Type B pancreatic cell (in vitro differentiated cells): ENCODE data around the gene PRR5L. TPM values are rescaled to one million over a fixed set of nuclear protein-coding genes. Genes with fewer than 3 reads are reported as not detected.
A peak's percentile ranks its signal among the peaks of the same experiment; 100 is the strongest.

Source experiments
- DNase-seq: peaks from one replicate; pipeline ENCODE4 v3.0.0; 2021; ENCODE audit warnings: mixed read lengths; ENCODE audit not compliant: unreplicated experiment; ENCODE audit errors: extremely low spot score
- H3K27ac Mint-ChIP-seq: 2 replicates; pipeline ENCODE4 v1.8.0; 2021; ENCODE audit warnings: mild to moderate bottlenecking, mixed read lengths
- H3K27me3 Mint-ChIP-seq: 2 replicates; pipeline ENCODE4 v1.8.0; 2021; ENCODE audit warnings: mixed read lengths
- H3K36me3 Mint-ChIP-seq: 2 replicates; pipeline ENCODE4 v1.8.0; 2021; ENCODE audit warnings: mixed read lengths
- H3K4me1 Mint-ChIP-seq: one replicate; pipeline ENCODE4 v1.8.0; 2021; ENCODE audit warnings: mixed read lengths; ENCODE audit not compliant: unreplicated experiment
- H3K4me3 Mint-ChIP-seq: 2 replicates; pipeline ENCODE4 v1.8.0; 2021; ENCODE audit warnings: mild to moderate bottlenecking, mixed read lengths
- H3K9me3 Mint-ChIP-seq: 2 replicates; pipeline ENCODE4 v1.8.0; 2021; ENCODE audit warnings: mixed read lengths
- total RNA-seq: library from RNA; stranded (reverse); gene quantifications from 2 replicates; pipeline ENCODE4 v1.2.1, GENCODE V29; 2021; ENCODE audit warnings: low replicate concordance
- TF ChIP-seq, protein P1 (sequence below): fragments of 200-600 bp; sonication (generic); conservative IDR thresholded peaks from 2 replicates; pipeline ENCODE4 v1.5.0; 2021; ENCODE audit warnings: antibody characterized with exemption, mild to moderate bottlenecking

Gene PRR5L
- total RNA-seq, 1 donor from 2014 or later: 11.0 TPM

DNA sequence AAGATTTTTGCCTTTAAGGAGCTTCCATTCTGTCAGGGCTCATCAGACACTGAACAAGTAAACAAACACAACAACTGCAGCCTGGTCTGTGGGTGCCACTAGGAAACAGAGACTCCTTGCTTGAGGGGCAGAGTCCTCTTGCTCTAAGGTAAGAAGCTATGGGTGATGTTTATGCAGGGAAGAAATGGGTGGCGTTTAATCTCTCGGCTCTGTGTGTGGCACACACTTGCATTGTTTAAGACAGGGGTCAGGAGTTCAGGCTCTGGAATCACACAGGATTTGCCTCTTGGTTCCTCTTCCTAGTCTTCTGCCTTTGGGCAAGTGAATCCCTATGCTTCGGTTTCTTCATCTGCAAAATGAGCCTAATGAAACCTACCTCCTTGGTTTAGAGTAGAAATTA lies 90.3 kb downstream of the PRR5L start:
- Mint-ChIP-seq H3K9me3 (no peaks in the 10 kb centered on the region), H3K27ac (no peak overlapping the region), H3K4me1 (peaks cover 23% of the 10 kb centered on the region), H3K4me3 (no peak overlapping the region), H3K36me3 (no peaks in the 10 kb centered on the region), H3K27me3 (peaks cover 6% of the 10 kb centered on the region)
- DNase-seq: no peak
- TF ChIP-seq, protein P1, sequence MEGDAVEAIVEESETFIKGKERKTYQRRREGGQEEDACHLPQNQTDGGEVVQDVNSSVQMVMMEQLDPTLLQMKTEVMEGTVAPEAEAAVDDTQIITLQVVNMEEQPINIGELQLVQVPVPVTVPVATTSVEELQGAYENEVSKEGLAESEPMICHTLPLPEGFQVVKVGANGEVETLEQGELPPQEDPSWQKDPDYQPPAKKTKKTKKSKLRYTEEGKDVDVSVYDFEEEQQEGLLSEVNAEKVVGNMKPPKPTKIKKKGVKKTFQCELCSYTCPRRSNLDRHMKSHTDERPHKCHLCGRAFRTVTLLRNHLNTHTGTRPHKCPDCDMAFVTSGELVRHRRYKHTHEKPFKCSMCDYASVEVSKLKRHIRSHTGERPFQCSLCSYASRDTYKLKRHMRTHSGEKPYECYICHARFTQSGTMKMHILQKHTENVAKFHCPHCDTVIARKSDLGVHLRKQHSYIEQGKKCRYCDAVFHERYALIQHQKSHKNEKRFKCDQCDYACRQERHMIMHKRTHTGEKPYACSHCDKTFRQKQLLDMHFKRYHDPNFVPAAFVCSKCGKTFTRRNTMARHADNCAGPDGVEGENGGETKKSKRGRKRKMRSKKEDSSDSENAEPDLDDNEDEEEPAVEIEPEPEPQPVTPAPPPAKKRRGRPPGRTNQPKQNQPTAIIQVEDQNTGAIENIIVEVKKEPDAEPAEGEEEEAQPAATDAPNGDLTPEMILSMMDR: no peak

DNA sequence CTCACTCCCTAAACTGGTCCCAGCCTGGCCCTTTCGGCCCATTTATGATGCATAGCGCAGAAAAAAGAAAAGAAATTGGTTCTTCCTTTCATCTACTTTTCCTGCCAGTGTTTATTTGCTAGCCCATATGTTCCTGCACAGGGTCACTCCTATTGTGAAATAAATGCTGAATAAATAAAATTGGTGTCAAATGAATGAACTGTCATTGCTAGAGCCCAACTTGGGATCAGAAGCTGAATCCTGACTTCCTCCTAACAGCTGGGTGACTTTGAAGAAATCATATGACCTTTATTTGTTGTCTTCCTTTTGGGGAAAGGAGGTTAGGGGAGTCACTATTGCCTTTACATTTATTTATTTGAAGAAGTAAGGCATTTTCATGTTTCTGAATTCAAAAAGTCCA lies 92.0 kb downstream of the PRR5L start:
- Mint-ChIP-seq H3K36me3 (no peaks in the 10 kb centered on the region), H3K27ac (no peak overlapping the region), H3K4me3 (no peak overlapping the region), H3K27me3 (peaks cover 5% of the 10 kb centered on the region), H3K4me1 (peaks cover 23% of the 10 kb centered on the region), H3K9me3 (no peaks in the 10 kb centered on the region)
- DNase-seq: no peak
- TF ChIP-seq, protein P1: no peak

DNA sequence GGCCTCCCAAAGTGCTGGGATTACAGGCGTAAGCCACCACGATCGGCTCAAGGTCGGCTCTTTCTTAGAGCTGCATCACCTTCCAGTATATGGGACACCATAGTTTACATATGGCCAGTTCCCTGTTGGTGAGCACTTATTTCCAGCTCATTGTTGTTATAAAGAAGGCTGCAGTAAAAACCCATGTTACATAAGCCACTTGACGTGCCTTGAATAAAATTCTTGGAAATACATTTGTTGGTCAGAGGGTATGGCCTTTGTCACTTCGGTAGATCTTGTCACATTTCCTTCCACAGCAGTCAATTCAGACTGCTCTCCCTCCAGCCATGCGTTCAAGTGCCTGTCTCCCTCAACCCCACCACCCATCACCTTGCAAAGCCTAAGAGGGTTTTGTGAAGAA lies 92.9 kb downstream of the PRR5L start:
- Mint-ChIP-seq H3K27me3 (peaks cover 10% of the 10 kb centered on the region), H3K4me3 (no peak overlapping the region), H3K36me3 (no peaks in the 10 kb centered on the region), H3K27ac (no peak overlapping the region), H3K9me3 (no peaks in the 10 kb centered on the region), H3K4me1 (peaks cover 23% of the 10 kb centered on the region)
- TF ChIP-seq, protein P1: no peak
- no peak for DNase-seq

DNA sequence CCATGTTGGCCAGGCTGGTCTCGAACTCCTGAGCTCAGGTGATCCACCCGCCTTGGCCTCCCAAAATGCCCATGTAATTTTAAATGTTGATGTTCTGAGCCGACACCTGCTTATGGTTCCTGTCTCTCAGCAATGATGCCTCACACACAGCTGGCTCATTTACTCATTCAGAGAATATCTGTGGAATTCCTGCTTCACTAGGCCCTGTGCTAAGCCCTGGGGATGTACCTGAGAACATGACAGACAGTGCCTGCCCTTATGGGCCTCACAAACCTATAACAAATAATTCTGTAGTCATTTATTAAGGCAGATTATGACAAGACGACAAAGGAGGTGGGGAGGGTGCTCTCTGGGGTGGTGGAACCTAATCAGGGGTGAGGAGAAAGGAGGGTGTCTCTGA lies 93.7 kb downstream of the PRR5L start:
- TF ChIP-seq, protein P1: no peak
- H3K4me3 Mint-ChIP-seq: no peak overlapping the region
- H3K4me1 Mint-ChIP-seq: peaks cover 22% of the 10 kb centered on the region
- peaks cover 10% of the 10 kb centered on the region for H3K27me3 Mint-ChIP-seq
- H3K27ac Mint-ChIP-seq: no peak overlapping the region
- no peaks in the 10 kb centered on the region for H3K9me3 Mint-ChIP-seq
- peaks cover 6% of the 10 kb centered on the region for H3K36me3 Mint-ChIP-seq
- DNase-seq: no peak

DNA sequence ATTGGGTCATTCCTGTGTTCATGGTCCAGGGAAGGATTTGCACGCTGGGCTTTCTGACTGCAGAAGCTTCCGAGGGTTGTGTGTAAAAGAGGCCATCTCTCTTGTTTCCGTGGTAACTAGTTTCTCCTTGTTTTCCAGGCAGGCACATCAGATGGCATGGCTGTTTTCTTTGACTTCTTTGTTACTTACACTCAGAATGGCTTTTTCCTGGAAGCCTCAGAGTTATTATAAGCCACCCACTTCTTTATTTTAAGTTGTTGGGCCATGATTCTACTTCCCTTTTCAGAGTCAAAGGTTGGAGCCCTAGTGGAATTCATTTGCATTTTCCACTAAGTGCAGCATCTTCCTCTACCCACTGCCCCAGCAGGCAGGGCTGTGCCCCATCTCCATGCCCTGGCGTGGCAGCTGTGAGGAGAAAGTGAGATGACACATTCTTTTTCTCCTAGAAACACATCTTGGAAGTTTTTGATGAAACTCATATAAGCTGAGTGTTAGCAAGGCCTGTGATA lies 94.9 kb downstream of the PRR5L start:
- H3K27ac Mint-ChIP-seq: no peak overlapping the region
- no peak for DNase-seq
- H3K9me3 Mint-ChIP-seq: no peaks in the 10 kb centered on the region
- peaks cover 8% of the 10 kb centered on the region for H3K36me3 Mint-ChIP-seq
- peaks cover 10% of the 10 kb centered on the region for H3K27me3 Mint-ChIP-seq
- H3K4me3 Mint-ChIP-seq: no peak overlapping the region
- TF ChIP-seq, protein P1: peak; percentile 35
- peaks cover 18% of the 10 kb centered on the region for H3K4me1 Mint-ChIP-seq

DNA sequence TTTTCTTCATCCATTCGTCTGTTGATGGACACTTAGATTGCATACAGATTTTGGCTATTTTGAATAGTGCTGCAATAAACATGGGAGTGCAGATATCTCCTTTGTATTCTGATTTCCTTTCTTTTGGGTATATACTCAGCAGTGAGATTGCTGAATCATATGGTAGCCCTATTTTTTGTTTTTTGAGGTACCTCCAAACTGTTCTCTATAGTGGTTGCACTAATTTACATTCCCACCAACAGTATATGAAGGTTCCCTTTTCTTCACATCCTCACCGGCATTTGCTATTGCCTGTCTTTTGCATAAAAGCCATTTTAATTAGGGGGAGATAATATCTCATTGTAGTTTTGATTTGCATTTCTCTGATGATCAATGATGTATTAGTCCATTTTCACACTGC lies 96.1 kb downstream of the PRR5L start:
- TF ChIP-seq, protein P1: no peak
- Mint-ChIP-seq H3K36me3 (peaks cover 8% of the 10 kb centered on the region), H3K4me3 (no peak overlapping the region), H3K4me1 (peaks cover 10% of the 10 kb centered on the region), H3K27ac (no peak overlapping the region), H3K27me3 (peaks cover 10% of the 10 kb centered on the region), H3K9me3 (no peaks in the 10 kb centered on the region)
- no peak for DNase-seq
